ENCODE results near the gene MON1B. TPM values are rescaled to one million over a fixed set of nuclear protein-coding genes. Genes with fewer than 3 reads are reported as not detected.
"Not testable (repeated sequence)": the region's sequence is repeated elsewhere in the genome, so short reads cannot be mapped to it uniquely, and the experiment has no call there.

Gene MON1B
- total RNA-seq, 2 donors from 2014 or later = 43.6 to 45.7 TPM

- Histone ChIP-seq H3K4me3 (ENCODE audit: low read length) (no peak overlapping the region), H3K36me3 (ENCODE audit: control insufficient read depth, insufficient read depth, low read length) (no peaks in the 10 kb centered on the region), H3K27me3 (ENCODE audit: control insufficient read depth, insufficient read depth, low read length, poor library complexity, severe bottlenecking) (peaks cover 5% of the 10 kb centered on the region), H3K4me1 (ENCODE audit: control insufficient read depth, insufficient read depth, low read length) (no peaks in the 10 kb centered on the region), H3K9ac (ENCODE audit: extremely low read depth, low read length, poor library complexity, severe bottlenecking) (no peak overlapping the region), H3K9me3 (ENCODE audit: control insufficient read depth, low read length) (no peaks in the 10 kb centered on the region), H3K27ac (ENCODE audit: low read depth, low read length) (no peak overlapping the region)
- 77 to 80% methylated on average over 1 of the region's 1 CpG for WGBS, 2 experiments (ENCODE audit: insufficient coverage in 1 of 2, insufficient read length in 1 of 2)
- no peak for TF ChIP-seq CTCF (conservative IDR thresholded peaks at IDR 0.05)
- Mint-ChIP-seq H3K4me3 (no peak overlapping the region), H3K4me1 (no peaks in the 10 kb centered on the region), H3K9me3 (no peaks in the 10 kb centered on the region), H3K36me3 (ENCODE audit: low read depth) (no peaks in the 10 kb centered on the region), H3K27me3 (ENCODE audit: insufficient read depth) (peaks cover 4% of the 10 kb centered on the region), H3K27ac (no peak overlapping the region)
- no peak for DNase-seq
Observed at GRCh38 chr16:77183137-77183536, 7.9 kb upstream of the MON1B start.

DNA sequence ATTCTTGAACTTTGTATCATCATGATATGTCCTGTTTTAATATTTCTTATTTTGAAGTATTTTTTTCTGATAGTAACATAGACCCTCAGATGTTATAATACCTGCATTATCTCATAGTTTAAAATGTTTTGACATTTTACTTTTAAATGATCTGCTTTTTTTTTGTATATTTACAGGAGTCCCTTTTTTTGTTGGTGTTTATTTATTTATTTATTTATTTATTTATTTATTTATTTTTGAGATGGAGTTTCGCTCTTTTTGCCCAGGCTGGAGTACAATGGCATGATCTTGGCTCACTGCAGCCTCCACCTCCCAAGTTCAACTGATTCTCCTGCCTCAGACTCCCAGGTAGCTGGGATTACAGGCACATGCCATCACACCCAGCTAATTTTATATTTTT lies 4.7 kb upstream of the MON1B start:
- not testable (repeated sequence) for H3K27ac Mint-ChIP-seq; H3K4me3 Mint-ChIP-seq; H3K9me3 ChIP-seq (ENCODE audit: control insufficient read depth, low read length); H3K9ac ChIP-seq (ENCODE audit: extremely low read depth, low read length, poor library complexity, severe bottlenecking); H3K9me3 Mint-ChIP-seq; H3K4me3 ChIP-seq (ENCODE audit: low read length); H3K4me1 ChIP-seq (ENCODE audit: control insufficient read depth, insufficient read depth, low read length); H3K36me3 ChIP-seq (ENCODE audit: control insufficient read depth, insufficient read depth, low read length); H3K27me3 ChIP-seq (ENCODE audit: control insufficient read depth, insufficient read depth, low read length, poor library complexity, severe bottlenecking); H3K27me3 Mint-ChIP-seq (ENCODE audit: insufficient read depth); DNase-seq; H3K27ac ChIP-seq (ENCODE audit: low read depth, low read length); H3K36me3 Mint-ChIP-seq (ENCODE audit: low read depth); H3K4me1 Mint-ChIP-seq
- WGBS, 2 experiments (ENCODE audit: insufficient coverage in 1 of 2, insufficient read length in 1 of 2) = 89% methylated on average over 1 of the region's 1 CpG; no CpG with 5 or more reads in 1 of the 2 experiments

GRCh38 chr16:77190190-77190477 lies 856 bp upstream of the MON1B start:
- peaks cover 5% of the 10 kb centered on the region for H3K27me3 ChIP-seq (ENCODE audit: control insufficient read depth, insufficient read depth, low read length, poor library complexity, severe bottlenecking)
- DNase-seq = no peak
- Mint-ChIP-seq H3K27ac (peak overlapping the region; percentile 96), H3K9me3 (no peaks in the 10 kb centered on the region), H3K36me3 (ENCODE audit: low read depth) (peaks cover 14% of the 10 kb centered on the region), H3K27me3 (ENCODE audit: insufficient read depth) (no peaks in the 10 kb centered on the region), H3K4me3 (peak overlapping the region; percentile 98), H3K4me1 (peaks cover 11% of the 10 kb centered on the region)
- WGBS, 2 experiments (ENCODE audit: insufficient coverage in 1 of 2, insufficient read length in 1 of 2) = 0 to 1% methylated on average over 6 to 19 of the region's 19 CpGs
- peak overlapping the region; percentile 73 for H3K9ac ChIP-seq (ENCODE audit: extremely low read depth, low read length, poor library complexity, severe bottlenecking)
- H3K36me3 ChIP-seq (ENCODE audit: control insufficient read depth, insufficient read depth, low read length) = no peaks in the 10 kb centered on the region
- peak overlapping the region; percentile 97 for H3K4me3 ChIP-seq (ENCODE audit: low read length)
- peaks cover 4% of the 10 kb centered on the region for H3K4me1 ChIP-seq (ENCODE audit: control insufficient read depth, insufficient read depth, low read length)
- no peak for TF ChIP-seq CTCF (conservative IDR thresholded peaks at IDR 0.05)
- H3K27ac ChIP-seq (ENCODE audit: low read depth, low read length) = peak overlapping the region; percentile 68
- H3K9me3 ChIP-seq (ENCODE audit: control insufficient read depth, low read length) = no peaks in the 10 kb centered on the region

DNA sequence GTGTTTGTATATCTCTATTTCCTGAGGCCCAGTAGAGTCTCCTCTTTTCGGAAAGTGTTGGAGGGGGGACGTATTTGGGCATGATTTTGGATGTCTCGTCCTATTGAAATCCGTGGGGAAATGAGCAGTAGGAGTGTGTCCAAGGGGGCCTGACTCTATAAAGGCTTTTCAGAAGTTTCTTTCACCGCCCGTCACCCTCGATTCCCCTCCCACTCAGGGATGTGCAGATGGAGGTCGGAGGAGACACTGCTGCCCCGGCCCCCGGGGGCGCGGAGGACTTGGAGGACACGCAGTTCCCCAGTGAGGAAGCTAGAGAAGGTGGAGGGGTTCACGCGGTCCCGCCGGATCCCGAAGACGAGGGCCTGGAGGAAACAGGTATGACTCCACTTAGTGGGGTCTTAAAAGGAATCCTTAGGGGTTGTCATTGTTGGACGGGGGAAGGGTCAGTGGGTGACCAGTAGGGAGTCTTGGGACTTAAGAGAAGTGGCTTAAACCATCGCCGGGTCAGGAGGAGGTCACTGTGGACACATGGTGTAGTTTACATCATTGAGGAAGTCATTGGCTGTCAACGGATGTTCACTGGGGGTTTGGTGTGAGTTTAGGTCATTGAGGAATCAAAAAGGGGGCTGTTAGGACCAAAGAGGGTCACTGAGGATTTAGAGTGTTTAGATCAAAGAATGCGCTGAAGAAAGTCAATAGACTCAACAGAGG lies 424 bp downstream of the MON1B start:
- H3K27me3 Mint-ChIP-seq (ENCODE audit: insufficient read depth) = no peaks in the 10 kb centered on the region
- H3K9me3 ChIP-seq (ENCODE audit: control insufficient read depth, low read length) = no peaks in the 10 kb centered on the region
- H3K27ac ChIP-seq (ENCODE audit: low read depth, low read length) = peak overlapping the region; percentile 94
- H3K36me3 ChIP-seq (ENCODE audit: control insufficient read depth, insufficient read depth, low read length) = no peaks in the 10 kb centered on the region
- peak overlapping the region; percentile 98 for H3K4me3 Mint-ChIP-seq
- H3K36me3 Mint-ChIP-seq (ENCODE audit: low read depth) = peaks cover 20% of the 10 kb centered on the region
- H3K9ac ChIP-seq (ENCODE audit: extremely low read depth, low read length, poor library complexity, severe bottlenecking) = peak overlapping the region; percentile 73
- peaks cover 4% of the 10 kb centered on the region for H3K4me1 ChIP-seq (ENCODE audit: control insufficient read depth, insufficient read depth, low read length)
- no peak for TF ChIP-seq CTCF (conservative IDR thresholded peaks at IDR 0.05)
- no peaks in the 10 kb centered on the region for H3K9me3 Mint-ChIP-seq
- peak overlapping the region; percentile 96 for H3K27ac Mint-ChIP-seq
- 5 to 12% methylated on average over 8 to 24 of the region's 24 CpGs for WGBS, 2 experiments (ENCODE audit: insufficient coverage in 1 of 2, insufficient read length in 1 of 2)
- peaks cover 11% of the 10 kb centered on the region for H3K4me1 Mint-ChIP-seq
- DNase-seq = no peak
- H3K4me3 ChIP-seq (ENCODE audit: low read length) = peak overlapping the region; percentile 97
- no peaks in the 10 kb centered on the region for H3K27me3 ChIP-seq (ENCODE audit: control insufficient read depth, insufficient read depth, low read length, poor library complexity, severe bottlenecking)
